GM12878 (cell line): ENCODE results near the gene CENPS. TPM values are rescaled to one million over a fixed set of nuclear protein-coding genes. Genes with fewer than 3 reads are reported as not detected.

ENCODE experiments used
- CTCF ChIP-seq, 3 experiments: IDR thresholded peaks in 2 of 3; conservative IDR thresholded peaks in 1 of 3; 2 replicates each; pipeline ENCODE4 v1.5.1; 2011; ENCODE audit warnings: low read depth in 3 of 3, low read length in 3 of 3, mild to moderate bottlenecking in 3 of 3, control low read depth in 2 of 3, moderate library complexity in 2 of 3, inconsistent platforms in 1 of 3, mixed read lengths in 1 of 3; ENCODE audit not compliant: control insufficient read depth in 2 of 3, insufficient read depth in 1 of 3; ENCODE audit errors: extremely low read depth in 1 of 3
- EED ChIP-seq: sonication (generic); IDR thresholded peaks from 2 replicates; pipeline ENCODE4 v1.6.1; 2016; ENCODE audit warnings: antibody characterized with exemption, low read depth
- ESRRA ChIP-seq: IDR thresholded peaks from 2 replicates; pipeline ENCODE4 v1.6.1; 2012; ENCODE audit warnings: mild to moderate bottlenecking, low read length, improper control_type of control experiment
- MLLT1 ChIP-seq: fragments of 450-650 bp; IDR thresholded peaks from 2 replicates; pipeline ENCODE4 v1.6.1; 2016; ENCODE audit warnings: mild to moderate bottlenecking
- NR2F1 ChIP-seq: fragments of 450-650 bp; conservative IDR thresholded peaks from 2 replicates; pipeline ENCODE4 v1.6.1; 2017; ENCODE audit warnings: mild to moderate bottlenecking
- PRDM15 ChIP-seq: fragments of 450-650 bp; formaldehyde crosslinking; IDR thresholded peaks from 2 replicates; pipeline ENCODE4 v1.4.0; 2020; ENCODE audit warnings: mild to moderate bottlenecking, moderate library complexity
- SREBF2 ChIP-seq: IDR thresholded peaks from 2 replicates; pipeline ENCODE4 v1.6.1; 2012; ENCODE audit warnings: mild to moderate bottlenecking, low read length
- STAT1 ChIP-seq: fragments of 450-650 bp; conservative IDR thresholded peaks from 2 replicates; pipeline ENCODE4 v1.6.1; 2014; ENCODE audit warnings: antibody characterized with exemption, mild to moderate bottlenecking
- TAF1 ChIP-seq: IDR thresholded peaks from 2 replicates; pipeline ENCODE4 v1.6.1; 2011; ENCODE audit warnings: mild to moderate bottlenecking, low read depth, low read length, borderline replicate concordance
- TBL1XR1 ChIP-seq: IDR thresholded peaks from 2 replicates; pipeline ENCODE4 v1.6.1; 2012; ENCODE audit warnings: low read depth, low read length, improper control_type of control experiment
- ZNF384 ChIP-seq: IDR thresholded peaks from 2 replicates; pipeline ENCODE4 v1.6.1; 2012; ENCODE audit warnings: low read depth, mild to moderate bottlenecking, low read length, improper control_type of control experiment, borderline replicate concordance
- ZNF687 ChIP-seq: fragments of 450-650 bp; IDR thresholded peaks from 2 replicates; pipeline ENCODE4 v1.6.1; 2017; ENCODE audit warnings: mild to moderate bottlenecking, moderate library complexity
- polyA plus RNA-seq, 11 experiments: library from polyadenylated mRNA; depleted of rRNA in 4 of 11; unstranded in 6 of 11; stranded (reverse) in 5 of 11; fragments of >200 nt; fragmentation: Nextera tagmentation in 4 of 11; fragmentation: Illumina TruSeq in 1 of 11; extraction: Ambion mirVana in 4 of 11; extraction: Trizol in 1 of 11; gene quantifications; 1 replicate in 1 of 11; 2 replicates in 10 of 11; pipeline versions ENCODE4 v1.2.1 to v1.2.3, GENCODE V29; 2011 to 2016; ENCODE audit warnings: inconsistent platforms in 2 of 11, missing spikeins in 2 of 11, low read depth in 1 of 11
- total RNA-seq, 4 experiments: library from RNA; depleted of rRNA in 3 of 4; stranded (reverse); fragments of >200 nt in 3 of 4; fragmentation: Illumina TruSeq in 1 of 4; extraction: Trizol in 1 of 4; gene quantifications; 2 replicates each; pipeline versions ENCODE4 v1.2.1 to v1.2.3, GENCODE V29; 2013 to 2021

CENPS gene
- total and polyA plus RNA-seq, 10 of the 15 experiments (the other 5 are each of a cell fraction or from before 2014, with no cell fraction given), result 9.4 to 51.7 (median 16.7) TPM

GRCh38 chr1:10472220-10473144, 42.2 kb downstream of the CENPS start, which contains the start of gene DFFA (continued):
- no peak for TF ChIP-seq PRDM15
- TF ChIP-seq STAT1, result 0 out of 2 replicates have a peak, but pooled peaks have one; percentile 74
- peak; percentile 86 for TF ChIP-seq MLLT1
- peak; percentile 78 for TF ChIP-seq NR2F1
- TF ChIP-seq ZNF687, result peak; percentile 74; the same call in 1 of the 2 replicates
- peak; percentile 72; the same call in 1 of the 2 replicates for TF ChIP-seq TAF1
- TF ChIP-seq TBL1XR1, result peak; percentile 62; the same call in 1 of the 2 replicates
- TF ChIP-seq ZNF384, result no peak
- TF ChIP-seq ESRRA, result peak; percentile 80; the same call in 1 of the 2 replicates
- no peak for TF ChIP-seq EED
- TF ChIP-seq SREBF2, result no peak
- no peak for TF ChIP-seq CTCF (IDR thresholded peaks at IDR 0.05 in 2 of 3, conservative IDR thresholded peaks at IDR 0.05 in 1 of 3; ENCODE audit: control insufficient read depth in 2 of 3, extremely low read depth in 1 of 3, insufficient read depth in 1 of 3, low read depth in 3 of 3, low read length in 3 of 3)
